ENCODE results near the gene ATP5F1B. TPM values are rescaled to one million over a fixed set of nuclear protein-coding genes. Genes with fewer than 3 reads are reported as not detected.
A peak's percentile ranks its signal among the peaks of the same experiment; 100 is the strongest.

ATP5F1B gene
- polyA plus RNA-seq, 6 donors from 2014 or later: 711 to 1,110 (median 809) TPM

- DNase-seq: peak; percentile 44
- Mint-ChIP-seq H3K9me3 (no peaks in the 10 kb centered on the region), H3K4me3 (no peak overlapping the region), H3K4me1 (peaks cover 4 to 11% (median 5%) of the 10 kb centered on the region in 3 donors), H3K36me3 (peaks cover 0 to 18% of the 10 kb centered on the region in 2 donors), H3K27me3 (no peaks in the 10 kb centered on the region), H3K27ac (peak overlapping the region in 2 of 6 donors; percentile 32 to 88)
- peak; percentile 67 to 76 for ATAC-seq (ENCODE audit: low read depth in 2 of 2)
Measured at GRCh38 chr12:56593909-56594621, 51.7 kb downstream of the ATP5F1B start.

GRCh38 chr12:56591961-56592360, 53.8 kb downstream of the ATP5F1B start:
- Mint-ChIP-seq H3K27ac (peak overlapping the region in 3 of 6 donors; percentile 17 to 56 (median 44)), H3K9me3 (no peaks in the 10 kb centered on the region), H3K27me3 (no peaks in the 10 kb centered on the region), H3K36me3 (peaks cover 0 to 4% of the 10 kb centered on the region in 2 donors), H3K4me1 (peaks cover 2 to 10% (median 5%) of the 10 kb centered on the region in 3 donors), H3K4me3 (no peak overlapping the region)
- ATAC-seq (ENCODE audit: low read depth in 2 of 2) (no peak), DNase-seq (no peak)

GRCh38 chr12:56591126-56591525, 54.7 kb downstream of the ATP5F1B start:
- no peaks in the 10 kb centered on the region for H3K36me3 Mint-ChIP-seq
- no peaks in the 10 kb centered on the region for H3K9me3 Mint-ChIP-seq
- H3K27me3 Mint-ChIP-seq: no peaks in the 10 kb centered on the region
- no peak overlapping the region for H3K4me3 Mint-ChIP-seq
- DNase-seq (no peak), ATAC-seq (ENCODE audit: low read depth in 2 of 2) (no peak)
- peak overlapping the region in 1 of 6 donors; percentile 37 for H3K27ac Mint-ChIP-seq
- peaks cover 0 to 8% (median 5%) of the 10 kb centered on the region in 3 donors for H3K4me1 Mint-ChIP-seq

- Mint-ChIP-seq H3K9me3 (no peaks in the 10 kb centered on the region), H3K36me3 (no peaks in the 10 kb centered on the region), H3K27me3 (no peaks in the 10 kb centered on the region), H3K4me1 (peaks cover 0 to 8% (median 4%) of the 10 kb centered on the region in 3 donors), H3K27ac (peak overlapping the region in 1 of 6 donors; percentile 37), H3K4me3 (no peak overlapping the region)
- ATAC-seq (ENCODE audit: low read depth in 2 of 2) (peak; percentile 46 to 51), DNase-seq (no peak)
Measured at GRCh38 chr12:56590237-56590830, 55.5 kb downstream of the ATP5F1B start.

GRCh38 chr12:56589783-56590182, 56.0 kb downstream of the ATP5F1B start:
- no peaks in the 10 kb centered on the region for H3K27me3 Mint-ChIP-seq
- no peaks in the 10 kb centered on the region for H3K36me3 Mint-ChIP-seq
- peaks cover 0 to 6% (median 4%) of the 10 kb centered on the region in 3 donors for H3K4me1 Mint-ChIP-seq
- DNase-seq: no peak
- no peak overlapping the region for H3K4me3 Mint-ChIP-seq
- no peak overlapping the region for H3K27ac Mint-ChIP-seq
- no peaks in the 10 kb centered on the region for H3K9me3 Mint-ChIP-seq
- ATAC-seq (ENCODE audit: low read depth in 2 of 2): no peak

Other genes with a start within 250 kb of the ATP5F1B start
- 10 to 100 TPM; 16.8 to 30.5 (median 25.8) TPM for gene TIMELESS, start 196.6 kb downstream of the ATP5F1B start, polyA plus RNA-seq (ENCODE audit: low read depth in 6 of 6)
- not detected for gene MIP, start 191.3 kb downstream of the ATP5F1B start, polyA plus RNA-seq (ENCODE audit: low read depth in 6 of 6)
- gene SPRYD4, start 177.4 kb downstream of the ATP5F1B start, polyA plus RNA-seq (ENCODE audit: low read depth in 6 of 6): 1 to 10 TPM in 5 of 6 donors, under 1 TPM in 1; 0.59 to 2.6 (median 2.0) TPM
- gene GLS2, start 157.8 kb downstream of the ATP5F1B start, polyA plus RNA-seq (ENCODE audit: low read depth in 6 of 6): 1 to 10 TPM in 3 of 6 donors, under 1 TPM in 2, not detected in 1; 0.95 to 1.9 (median 1.6) TPM
- 1 to 10 TPM in 1 of 6 donors, under 1 TPM in 5; 0.03 to 6.0 (median 0.54) TPM for gene RBMS2, start 124.2 kb downstream of the ATP5F1B start, polyA plus RNA-seq (ENCODE audit: low read depth in 6 of 6)
- gene BAZ2A, start 15.7 kb downstream of the ATP5F1B start, polyA plus RNA-seq (ENCODE audit: low read depth in 6 of 6): 10 to 100 TPM; 17.3 to 56.0 (median 33.5) TPM
- 100 to 1,000 TPM; 176 to 270 (median 203) TPM for gene PTGES3, start 42.3 kb upstream of the ATP5F1B start, polyA plus RNA-seq (ENCODE audit: low read depth in 6 of 6)
- 1,000 to 10,000 TPM in 5 of 6 donors, 100 to 1,000 TPM in 1; 936 to 1,276 (median 1,162) TPM for gene NACA, start 79.3 kb upstream of the ATP5F1B start, polyA plus RNA-seq (ENCODE audit: low read depth in 6 of 6)
- gene PRIM1, start 106.3 kb upstream of the ATP5F1B start, polyA plus RNA-seq (ENCODE audit: low read depth in 6 of 6): 10 to 100 TPM; 27.2 to 50.9 (median 37.5) TPM
- gene HSD17B6, start 117.3 kb upstream of the ATP5F1B start, polyA plus RNA-seq (ENCODE audit: low read depth in 6 of 6): under 1 TPM in 5 of 6 donors, not detected in 1; 0.20 to 0.91 (median 0.60) TPM